Measurements from ENCODE around the gene TULP3. TPM values are rescaled to one million over a fixed set of nuclear protein-coding genes. Genes with fewer than 3 reads are reported as not detected.
A peak's percentile ranks its signal among the peaks of the same experiment; 100 is the strongest.

TULP3 gene
- total RNA-seq, 4 donors from 2014 or later: 34.3 to 41.6 (median 37.6) TPM

DNA sequence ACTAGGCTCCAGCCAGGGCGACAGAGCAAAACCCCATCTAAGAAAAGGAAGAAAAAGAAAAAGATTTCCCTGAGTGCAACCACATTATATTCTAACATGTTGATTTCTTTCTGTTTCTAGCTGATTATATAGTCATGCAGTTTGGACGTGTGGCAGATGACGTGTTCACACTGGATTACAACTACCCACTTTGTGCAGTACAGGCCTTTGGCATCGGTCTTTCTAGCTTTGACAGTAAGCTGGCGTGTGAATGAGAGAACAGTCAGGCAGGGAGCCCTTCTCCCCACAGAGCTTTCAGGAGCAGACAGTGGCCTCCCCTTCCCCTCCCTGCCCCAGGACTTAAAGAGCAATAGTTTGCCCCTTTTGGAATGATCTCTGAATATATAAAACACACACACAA is 48.5 kb downstream of the TULP3 start:
- H3K36me3 ChIP-seq: peaks cover 0 to 84% (median 0%) of the 10 kb centered on the region in 3 donors
- H3K4me3 ChIP-seq: no peak overlapping the region
- no peak overlapping the region for H3K27ac ChIP-seq
- WGBS, 2 donors: 69 to 89% methylated on average over 5 of the region's 5 CpGs
- TF ChIP-seq POLR2A (IDR thresholded peaks at IDR 0.05) (no peak), EP300 (IDR thresholded peaks at IDR 0.05) (no peak)
- TF ChIP-seq, protein P1, sequence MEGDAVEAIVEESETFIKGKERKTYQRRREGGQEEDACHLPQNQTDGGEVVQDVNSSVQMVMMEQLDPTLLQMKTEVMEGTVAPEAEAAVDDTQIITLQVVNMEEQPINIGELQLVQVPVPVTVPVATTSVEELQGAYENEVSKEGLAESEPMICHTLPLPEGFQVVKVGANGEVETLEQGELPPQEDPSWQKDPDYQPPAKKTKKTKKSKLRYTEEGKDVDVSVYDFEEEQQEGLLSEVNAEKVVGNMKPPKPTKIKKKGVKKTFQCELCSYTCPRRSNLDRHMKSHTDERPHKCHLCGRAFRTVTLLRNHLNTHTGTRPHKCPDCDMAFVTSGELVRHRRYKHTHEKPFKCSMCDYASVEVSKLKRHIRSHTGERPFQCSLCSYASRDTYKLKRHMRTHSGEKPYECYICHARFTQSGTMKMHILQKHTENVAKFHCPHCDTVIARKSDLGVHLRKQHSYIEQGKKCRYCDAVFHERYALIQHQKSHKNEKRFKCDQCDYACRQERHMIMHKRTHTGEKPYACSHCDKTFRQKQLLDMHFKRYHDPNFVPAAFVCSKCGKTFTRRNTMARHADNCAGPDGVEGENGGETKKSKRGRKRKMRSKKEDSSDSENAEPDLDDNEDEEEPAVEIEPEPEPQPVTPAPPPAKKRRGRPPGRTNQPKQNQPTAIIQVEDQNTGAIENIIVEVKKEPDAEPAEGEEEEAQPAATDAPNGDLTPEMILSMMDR (IDR thresholded peaks at IDR 0.05): no peak
- H3K27me3 ChIP-seq: no peaks in the 10 kb centered on the region
- H3K4me1 ChIP-seq: no peaks in the 10 kb centered on the region
- DNase-seq (ENCODE audit: low spot score in 2 of 2): no peak
- no peaks in the 10 kb centered on the region for H3K9me3 ChIP-seq

DNA sequence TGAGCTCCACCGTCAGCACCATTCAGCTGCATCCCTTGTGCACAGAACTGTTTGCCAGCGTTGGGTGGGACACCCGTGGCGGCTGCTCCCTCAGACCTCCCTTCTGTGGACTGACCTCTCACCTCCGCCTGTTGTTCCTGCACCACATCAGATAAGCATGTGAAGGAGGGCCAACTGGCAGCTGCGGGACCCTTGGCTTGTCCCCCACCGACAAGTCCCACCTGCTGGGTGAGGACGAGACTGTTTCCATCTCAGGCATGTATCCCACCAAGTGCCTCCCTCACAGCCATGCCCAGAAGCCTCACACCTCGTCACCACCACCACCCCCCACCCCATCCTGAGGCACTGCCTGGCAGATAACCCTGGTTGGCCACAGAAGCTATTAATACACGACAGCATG is 49.9 kb downstream of the TULP3 start:
- WGBS, 2 donors: 67 to 69% methylated on average over 10 of the region's 10 CpGs
- H3K27ac ChIP-seq: no peak overlapping the region
- no peaks in the 10 kb centered on the region for H3K27me3 ChIP-seq
- DNase-seq (ENCODE audit: low spot score in 2 of 2): no peak
- no peaks in the 10 kb centered on the region for H3K9me3 ChIP-seq
- TF ChIP-seq, protein P1 (IDR thresholded peaks at IDR 0.05): no peak
- TF ChIP-seq POLR2A (IDR thresholded peaks at IDR 0.05) (no peak), EP300 (IDR thresholded peaks at IDR 0.05) (no peak)
- H3K4me3 ChIP-seq: no peak overlapping the region
- peaks cover 0 to 4% (median 0%) of the 10 kb centered on the region in 4 donors for H3K4me1 ChIP-seq
- H3K36me3 ChIP-seq: peaks cover 0 to 70% (median 0%) of the 10 kb centered on the region in 3 donors

DNA sequence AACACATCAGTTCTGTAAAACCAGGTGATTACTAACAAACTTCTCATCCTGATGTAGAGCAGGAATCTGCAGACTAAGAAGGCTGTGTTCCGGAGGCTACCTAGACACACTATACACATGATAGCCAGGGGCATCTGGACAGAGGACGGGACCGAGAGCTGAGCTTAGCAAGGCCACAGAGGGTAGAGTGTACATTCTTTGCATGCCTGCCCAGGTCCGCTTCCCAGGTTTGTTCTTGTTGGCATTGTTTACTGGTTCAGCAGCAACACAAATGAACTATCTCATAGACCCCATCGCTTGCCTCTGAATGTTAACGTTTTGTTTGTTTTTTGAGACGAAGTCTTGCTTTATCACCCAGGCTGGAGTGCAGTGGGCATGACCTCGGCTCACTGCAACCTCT is 50.8 kb downstream of the TULP3 start:
- Histone ChIP-seq H3K4me1 (peaks cover 0 to 4% (median 0%) of the 10 kb centered on the region in 4 donors), H3K9me3 (no peaks in the 10 kb centered on the region), H3K4me3 (no peak overlapping the region), H3K27ac (no peak overlapping the region), H3K36me3 (peaks cover 0 to 61% (median 0%) of the 10 kb centered on the region in 3 donors), H3K27me3 (no peaks in the 10 kb centered on the region)
- WGBS, 2 donors: 61 to 69% methylated on average over 8 of the region's 8 CpGs
- TF ChIP-seq POLR2A (IDR thresholded peaks at IDR 0.05): no peak
- TF ChIP-seq, protein P1 (IDR thresholded peaks at IDR 0.05): no peak
- no peak for TF ChIP-seq EP300 (IDR thresholded peaks at IDR 0.05)
- DNase-seq (ENCODE audit: low spot score in 2 of 2): no peak

DNA sequence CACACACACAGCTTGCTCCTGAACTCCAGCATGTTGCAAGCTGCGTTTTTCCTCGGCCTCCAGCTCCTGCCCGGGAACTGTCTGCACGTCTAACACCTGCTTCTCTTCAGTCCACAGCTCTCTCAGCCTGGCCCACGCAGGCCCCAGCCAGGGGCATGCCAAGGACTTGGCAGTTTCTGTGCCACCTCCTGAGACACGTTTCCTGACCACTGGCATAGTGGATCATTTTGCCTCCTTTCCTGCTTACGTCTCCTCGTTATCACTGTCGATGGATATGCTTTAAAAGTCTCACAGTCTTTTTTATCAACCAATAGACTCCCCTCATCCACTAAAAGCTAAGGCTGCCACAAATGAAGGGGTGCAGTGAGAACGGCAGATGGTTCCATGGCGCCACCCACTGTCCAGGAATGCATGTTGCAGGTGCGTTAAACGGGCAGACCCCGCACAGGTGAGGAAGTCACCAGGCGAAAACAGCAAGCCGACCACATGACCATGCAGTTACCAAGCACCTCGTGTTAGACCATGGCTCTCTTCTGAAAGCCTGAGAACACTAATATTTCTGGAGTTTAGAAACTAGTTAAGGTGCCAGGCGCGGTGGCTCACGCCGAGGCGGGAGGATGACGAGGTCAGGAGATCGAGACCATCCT is 53.8 kb downstream of the TULP3 start:
- no peaks in the 10 kb centered on the region for H3K27me3 ChIP-seq
- no peak overlapping the region for H3K4me3 ChIP-seq
- H3K27ac ChIP-seq: no peak overlapping the region
- no peak for TF ChIP-seq POLR2A (IDR thresholded peaks at IDR 0.05)
- TF ChIP-seq, protein P1 (IDR thresholded peaks at IDR 0.05): peak; percentile 49 to 72 (median 59)
- H3K36me3 ChIP-seq: peaks cover 0 to 31% (median 0%) of the 10 kb centered on the region in 3 donors
- DNase-seq (ENCODE audit: low spot score in 2 of 2): peak in 1 of 2 donors; percentile 33
- peaks cover 0 to 4% (median 0%) of the 10 kb centered on the region in 4 donors for H3K4me1 ChIP-seq
- no peaks in the 10 kb centered on the region for H3K9me3 ChIP-seq
- 35 to 41% methylated on average over 24 of the region's 24 CpGs for WGBS, 2 donors

DNA sequence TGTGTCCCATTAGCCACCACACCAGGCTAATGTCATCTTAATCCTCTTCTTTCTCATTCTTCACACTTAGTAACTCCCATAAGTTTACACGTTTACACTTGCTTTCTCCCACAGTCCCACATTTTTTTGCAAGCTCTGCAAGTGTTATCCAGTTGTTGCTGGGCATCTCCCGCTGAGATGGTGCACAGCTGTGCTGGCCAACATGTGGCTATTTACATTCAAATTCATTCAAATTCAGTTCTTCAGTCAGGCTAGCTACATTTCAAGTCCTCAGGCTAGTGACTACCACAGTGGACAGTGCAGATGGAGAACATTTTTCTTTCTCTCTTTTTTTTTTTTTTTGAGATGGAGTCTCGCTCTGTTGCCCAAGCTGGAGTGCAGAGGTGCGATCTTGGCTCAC is 58.7 kb downstream of the TULP3 start:
- 77 to 87% methylated on average over 4 of the region's 4 CpGs for WGBS, 2 donors
- DNase-seq (ENCODE audit: low spot score in 2 of 2): no peak
- Histone ChIP-seq H3K4me1 (peaks cover 0 to 4% (median 0%) of the 10 kb centered on the region in 4 donors), H3K4me3 (no peak overlapping the region), H3K9me3 (no peaks in the 10 kb centered on the region), H3K27ac (no peak overlapping the region), H3K36me3 (no peaks in the 10 kb centered on the region), H3K27me3 (no peaks in the 10 kb centered on the region)
- TF ChIP-seq, protein P1 (IDR thresholded peaks at IDR 0.05): no peak
- TF ChIP-seq EP300 (IDR thresholded peaks at IDR 0.05): no peak
- TF ChIP-seq POLR2A (IDR thresholded peaks at IDR 0.05): no peak
